HepG2 (cell line): ENCODE results near the gene RSPH1. TPM values are rescaled to one million over a fixed set of nuclear protein-coding genes. Genes with fewer than 3 reads are reported as not detected.

Experiments used
- ATAC-seq: fragments of 200-7000 bp; cut with Tn5 transposase; 3 replicates; pipeline ENCODE4 v1.9.1; 2020; ENCODE audit warnings: mild to moderate bottlenecking, moderate library complexity
- BruUV-seq: library from RNA; stranded (reverse); fragments of 400-500 nt; replicated peaks from 2 replicates; lab custom pipeline; 2021; lab: Mats Ljungman, UMichigan
- CTCF ChIA-PET: fragments of 300-600 bp; formaldehyde crosslinking; extraction: SDS; loops from one replicate; lab custom pipeline; 2021; ENCODE audit warnings: low total read pairs, inconsistent platforms, low intra/inter-chr PET ratio; lab: Yijun Ruan, JAX
- POLR2A ChIA-PET: fragments of 350-600 bp; sonication (Branson Sonifier 250); formaldehyde crosslinking; loops from one replicate; lab custom pipeline; 2020; ENCODE audit warnings: antibody characterized with exemption, inconsistent platforms; lab: Yijun Ruan, JAX
- DNase-seq: peaks from one replicate; pipeline ENCODE4 v3.0.0-alpha.2; 2015; ENCODE audit warnings: low spot score
- FAIRE-seq: peaks from 3 replicates; lab custom pipeline; 2011; peaks lifted over from hg19 to GRCh38; lab: Jason Lieb, UNC
- H2AFZ ChIP-seq: one replicate; pipeline ENCODE4 v1.6.1; 2011; ENCODE audit warnings: low read length, inconsistent platforms
- H3K27ac ChIP-seq: fragments of 300-600 bp; 3 replicates; pipeline ENCODE4 v1.8.0; 2011; ENCODE audit warnings: mixed run types, mild to moderate bottlenecking, mixed read lengths, low read length, inconsistent platforms; ENCODE audit not compliant: insufficient read depth; ENCODE audit errors: extremely low read length
- H3K27me3 ChIP-seq, 2 experiments: fragments of 200-600 bp in 1 of 2; 2 replicates in 1 of 2; 3 replicates in 1 of 2; pipeline versions ENCODE4 v1.6.0 to v1.8.0; 2011; ENCODE audit warnings: low read length in 2 of 2, mild to moderate bottlenecking in 2 of 2, moderate library complexity in 2 of 2, inconsistent platforms in 1 of 2; ENCODE audit not compliant: insufficient read depth in 2 of 2, control insufficient read depth in 1 of 2
- H3K36me3 ChIP-seq, 2 experiments: fragments of 200-600 bp in 1 of 2; replicated peaks in 1 of 2; 2 replicates in 1 of 2; 3 replicates in 1 of 2; pipeline versions ENCODE4 v1.5.1 to v1.8.0; 2011; ENCODE audit warnings: low read length in 2 of 2, inconsistent platforms in 1 of 2; ENCODE audit not compliant: insufficient read depth in 2 of 2, control insufficient read depth in 1 of 2
- H3K4me1 ChIP-seq: 2 replicates; pipeline ENCODE4 v1.5.1; 2012; ENCODE audit warnings: low read length, inconsistent platforms; ENCODE audit not compliant: insufficient read depth
- H3K4me2 ChIP-seq: 2 replicates; pipeline ENCODE4 v1.6.0; 2011; ENCODE audit warnings: low read depth, low read length, inconsistent platforms
- H3K4me3 ChIP-seq, 3 experiments: fragments of 200-600 bp in 1 of 3; sonication (generic), shearing (Covaris generic) in 1 of 3; replicated peaks in 1 of 3; 2 replicates each; pipeline ENCODE4 v1.5.1; 2011 to 2016; ENCODE audit warnings: low read length in 3 of 3, inconsistent platforms in 2 of 3, low read depth in 2 of 3, mild to moderate bottlenecking in 2 of 3, control low read depth in 1 of 3, mixed read lengths in 1 of 3; ENCODE audit not compliant: insufficient read depth in 1 of 3
- H3K79me2 ChIP-seq: one replicate; pipeline ENCODE4 v1.6.1; 2011; ENCODE audit warnings: low read length, inconsistent platforms; ENCODE audit not compliant: insufficient read depth
- H3K9ac ChIP-seq: 2 replicates; pipeline ENCODE4 v1.6.0; 2011; ENCODE audit warnings: mild to moderate bottlenecking, low read depth, low read length, inconsistent platforms; ENCODE audit not compliant: insufficient read depth
- H3K9me3 ChIP-seq: 2 replicates; pipeline ENCODE4 v1.5.1; 2012; ENCODE audit warnings: mild to moderate bottlenecking, low read length
- H4K20me1 ChIP-seq: 2 replicates; pipeline ENCODE4 v1.6.0; 2011; ENCODE audit warnings: inconsistent platforms, mild to moderate bottlenecking, low read length, moderate library complexity; ENCODE audit not compliant: insufficient read depth
- ATAD3A ChIP-seq: sonication (generic); formaldehyde crosslinking; IDR thresholded peaks from 2 replicates; pipeline ENCODE4 v1.4.0; 2020; ENCODE audit warnings: missing genetic modification reagents
- BCLAF1 ChIP-seq: fragments of 450-650 bp; IDR thresholded peaks from 2 replicates; pipeline ENCODE4 v1.6.1; 2017; ENCODE audit warnings: mild to moderate bottlenecking
- MAF1 ChIP-seq: sonication (generic); formaldehyde crosslinking; IDR thresholded peaks from 2 replicates; pipeline ENCODE4 v1.5.0; 2020; ENCODE audit warnings: missing genetic modification reagents, borderline replicate concordance
- MTA3 ChIP-seq: sonication (generic); formaldehyde crosslinking; IDR thresholded peaks from 2 replicates; pipeline ENCODE4 v1.4.0; 2020; ENCODE audit warnings: missing genetic modification reagents
- NAIF1 ChIP-seq: sonication (generic); formaldehyde crosslinking; IDR thresholded peaks from 2 replicates; pipeline ENCODE4 v1.5.0; 2020; ENCODE audit warnings: mild to moderate bottlenecking, missing genetic modification reagents, borderline replicate concordance
- PHF21A ChIP-seq: sonication (generic); formaldehyde crosslinking; IDR thresholded peaks from 2 replicates; pipeline ENCODE4 v1.5.0; 2020; ENCODE audit warnings: mild to moderate bottlenecking, missing genetic modification reagents
- ZBTB7A ChIP-seq: sonication (generic); formaldehyde crosslinking; IDR thresholded peaks from 2 replicates; pipeline ENCODE4 v1.8.0; 2022; ENCODE audit warnings: mild to moderate bottlenecking, missing genetic modification reagents
- ZNF317 ChIP-seq: sonication (generic); formaldehyde crosslinking; IDR thresholded peaks from 2 replicates; pipeline ENCODE4 v1.5.0; 2020; ENCODE audit warnings: mild to moderate bottlenecking, missing genetic modification reagents
- ZNF329 ChIP-seq: sonication (generic); formaldehyde crosslinking; IDR thresholded peaks from 2 replicates; pipeline ENCODE4 v1.9.0; 2021; ENCODE audit warnings: low read depth, mild to moderate bottlenecking, missing genetic modification reagents
- ZNF639 ChIP-seq: conservative IDR thresholded peaks from 2 replicates; pipeline ENCODE4 v1.6.1; 2018; ENCODE audit warnings: missing genetic modification reagents
- ZNF724P ChIP-seq: sonication (generic); formaldehyde crosslinking; IDR thresholded peaks from 2 replicates; pipeline ENCODE4 v1.8.0; 2022; ENCODE audit warnings: missing genetic modification reagents, borderline replicate concordance
- WGBS: methylation state at CpG from one replicate; pipeline ENCODE4 v1.1.6; 2017; ENCODE audit warnings: low lambda C conversion rate; 5-methylcytosine and 5-hydroxymethylcytosine counted together
- in situ Hi-C: cut with HindIII; loops from 2 replicates; pipeline ENCODE4 v1.10.0; 2017; ENCODE audit warnings: low pct_unique_long_range_greater_than_20kb; ENCODE audit not compliant: extremely low pct_ligation_motif_present
- intact Hi-C: fragments of 100-400 bp; cut with micrococcal nuclease; formaldehyde crosslinking; loops from one replicate; pipeline ENCODE4 v1.10.0; 2022; ENCODE audit not compliant: unreplicated experiment
- polyA plus RNA-seq, 8 experiments: library from polyadenylated mRNA; depleted of rRNA in 3 of 8; stranded (reverse) in 7 of 8; unstranded in 1 of 8; fragments of >200 nt; fragmentation: Illumina TruSeq in 4 of 8; extraction: Trizol in 4 of 8; gene quantifications; 2 replicates each; pipeline versions ENCODE4 v1.2.1 to v1.2.3, GENCODE V29; 2011 to 2016; ENCODE audit warnings: low read depth in 4 of 8, missing spikeins in 1 of 8, mixed read lengths in 1 of 8; ENCODE audit not compliant: insufficient read depth in 1 of 8
- total RNA-seq, 5 experiments: library from RNA; depleted of rRNA; stranded (reverse); fragments of >200 nt; fragmentation: Illumina TruSeq; extraction: Trizol; gene quantifications; 2 replicates each; pipeline ENCODE4 v1.2.3, GENCODE V29; 2016; ENCODE audit warnings: low read depth in 1 of 5

Gene RSPH1
- total and polyA plus RNA-seq, 2 of the 13 experiments (the other 11 are each of a cell fraction or from before 2014, with no cell fraction given) = not detected

- no peak overlapping the region for H3K9ac ChIP-seq
- H3K79me2 ChIP-seq = no peaks in the 10 kb centered on the region
- ChIA-PET POLR2A (no interaction called here), CTCF (no interaction called here)
- in situ Hi-C loops (no loop called here), intact Hi-C loops (no loop called here)
- 57% methylated on average over 1 of the region's 8 CpGs for WGBS
- no peak overlapping the region for H3K4me2 ChIP-seq
- FAIRE-seq (no peak), DNase-seq (no peak), ATAC-seq (no peak)
- H4K20me1 ChIP-seq = no peaks in the 10 kb centered on the region
- H3K36me3 ChIP-seq = no peaks in the 10 kb centered on the region
- no TSS peak for BruUV-seq
- H3K9me3 ChIP-seq = no peaks in the 10 kb centered on the region
- no peak overlapping the region for H2AFZ ChIP-seq
- no peak overlapping the region for H3K27ac ChIP-seq
- no peak overlapping the region for H3K4me3 ChIP-seq
- H3K27me3 ChIP-seq = peaks cover 0 to 9% of the 10 kb centered on the region in 2 experiments; a peak in 3 of 5 replicates
- no peaks in the 10 kb centered on the region for H3K4me1 ChIP-seq
- TF ChIP-seq ZNF317 (CRISPR knock-in tag) (no peak), ZNF724P (CRISPR knock-in tag) (no peak)
- TF ChIP-seq, all 625 proteins: peak for 0
These were observed 49.7 kb upstream of the RSPH1 start for GRCh38 chr21:42545745-42546144.

- no peak for ATAC-seq
- Histone ChIP-seq H2AFZ (no peak overlapping the region), H3K36me3 (no peaks in the 10 kb centered on the region), H3K9me3 (no peaks in the 10 kb centered on the region), H3K9ac (no peak overlapping the region)
- no peak for DNase-seq
- ChIA-PET CTCF (no interaction called here), POLR2A (no interaction called here)
- no TSS peak for BruUV-seq
- no peak for FAIRE-seq
- TF ChIP-seq MAF1 (no peak), BCLAF1 (no peak), PHF21A (CRISPR knock-in tag) (no peak), ZNF639 (CRISPR knock-in tag) (no peak), NAIF1 (CRISPR knock-in tag) (no peak), ZNF329 (CRISPR knock-in tag) (no peak), ATAD3A (no peak), ZBTB7A (CRISPR knock-in tag) (no peak), MTA3 (CRISPR knock-in tag) (no peak)
- TF ChIP-seq, all 625 proteins: peak for 0
- intact Hi-C loops (no loop called here), in situ Hi-C loops (no loop called here)
- no peak overlapping the region for H3K4me2 ChIP-seq
- H3K4me3 ChIP-seq = no peak overlapping the region
- no peaks in the 10 kb centered on the region for H3K79me2 ChIP-seq
- H3K4me1 ChIP-seq = no peaks in the 10 kb centered on the region
- no peaks in the 10 kb centered on the region for H4K20me1 ChIP-seq
- WGBS = 59% methylated on average over 4 of the region's 4 CpGs
- peaks cover 0 to 9% of the 10 kb centered on the region in 2 experiments; a peak in 3 of 5 replicates for H3K27me3 ChIP-seq
- H3K27ac ChIP-seq = no peak overlapping the region
These were observed 49.3 kb upstream of the RSPH1 start for GRCh38 chr21:42545317-42545716.
